Retina (tissue), 1 donor: ENCODE data around the gene DRAM2.

Experiments used
- DNase-seq: peaks from one replicate; pipeline ENCODE4 v3.0.0-alpha.2; 2016

Gene DRAM2

DNA sequence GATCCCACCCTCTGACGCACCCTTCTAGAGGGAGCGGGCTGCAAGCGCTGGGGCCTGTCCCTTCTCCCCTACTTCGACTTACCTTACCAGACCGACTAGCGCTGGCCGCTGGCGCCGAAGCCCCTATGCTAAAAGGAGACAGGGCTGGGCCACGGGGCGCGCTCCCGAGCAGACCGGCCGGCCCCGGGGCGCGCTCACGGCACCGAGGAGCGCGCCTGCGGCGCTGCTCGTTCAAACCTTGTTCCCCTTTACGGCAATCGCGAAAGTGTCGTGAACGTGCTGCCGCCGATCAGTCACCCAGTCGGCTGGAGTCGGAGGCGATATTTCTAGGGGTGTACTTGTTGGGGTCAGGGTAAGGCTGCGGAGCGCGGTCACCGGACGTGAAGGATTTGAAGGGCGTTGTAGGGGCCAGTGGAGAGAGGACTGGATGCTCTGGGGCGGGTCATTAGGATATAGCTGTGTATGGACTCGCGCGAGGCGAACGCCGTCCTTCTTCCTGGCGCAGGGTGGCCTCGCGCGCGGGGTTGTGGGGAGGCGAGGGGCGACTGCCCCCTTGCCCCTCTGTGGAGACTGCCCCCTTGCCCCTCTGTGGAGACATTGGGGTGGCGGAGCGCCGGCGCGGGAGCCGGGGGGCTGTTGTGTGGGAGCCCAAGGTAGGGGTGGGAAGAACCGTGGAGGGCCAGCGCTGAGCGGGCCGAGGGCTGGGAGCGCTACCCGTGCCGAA lies at the start of gene DRAM2, which contains the start of gene CEPT1:
DRAM2 (minus strand) TSS at position 138 of the 724 bp plus-strand sequence. CDS start 8,539 bp downstream, outside the sequence.
CEPT1 (plus strand) TSS at position 268 of the 724 bp plus-strand sequence. CDS start 7,492 bp downstream, outside the sequence.
- peak; percentile 100 for DNase-seq

- DNase-seq, result no peak
Observed at GRCh38 chr1:111184663-111185062, 44.8 kb upstream of the DRAM2 start.

DNA sequence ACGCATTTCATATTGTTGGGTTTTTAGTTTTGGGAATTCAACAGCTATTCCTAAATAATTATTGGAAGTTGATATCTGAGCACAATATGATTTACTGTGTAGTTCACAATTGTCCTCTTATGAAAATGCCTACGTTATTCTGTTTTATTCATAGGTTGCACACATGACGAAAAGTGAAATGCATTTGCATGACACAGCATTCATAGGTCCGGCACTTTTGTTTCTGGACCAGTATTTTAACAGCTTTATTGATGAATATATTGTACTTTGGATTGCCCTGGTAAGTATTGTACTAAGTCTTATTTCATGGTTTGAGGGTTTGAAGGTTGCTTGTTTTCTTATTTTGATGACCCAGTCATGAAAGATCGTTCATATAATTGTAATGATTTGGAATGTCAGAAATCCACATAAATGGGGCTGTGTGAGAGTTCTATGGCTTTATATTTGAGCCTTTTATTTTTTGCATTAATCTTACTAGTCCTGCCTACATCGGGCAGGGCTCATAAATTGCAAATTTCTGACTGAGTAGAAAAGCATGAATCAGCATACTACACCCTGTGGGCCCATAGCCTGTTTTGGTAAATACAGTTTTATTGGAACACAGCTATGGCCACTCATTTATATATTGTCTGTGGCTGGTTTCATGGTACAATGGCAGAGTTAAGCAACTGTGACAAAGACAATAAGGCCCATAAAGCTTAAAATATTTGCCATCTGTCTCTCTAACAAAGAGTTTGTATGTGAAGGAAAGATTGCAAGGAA lies 43.6 kb upstream of the DRAM2 start:
- DNase-seq, result no peak

DNA sequence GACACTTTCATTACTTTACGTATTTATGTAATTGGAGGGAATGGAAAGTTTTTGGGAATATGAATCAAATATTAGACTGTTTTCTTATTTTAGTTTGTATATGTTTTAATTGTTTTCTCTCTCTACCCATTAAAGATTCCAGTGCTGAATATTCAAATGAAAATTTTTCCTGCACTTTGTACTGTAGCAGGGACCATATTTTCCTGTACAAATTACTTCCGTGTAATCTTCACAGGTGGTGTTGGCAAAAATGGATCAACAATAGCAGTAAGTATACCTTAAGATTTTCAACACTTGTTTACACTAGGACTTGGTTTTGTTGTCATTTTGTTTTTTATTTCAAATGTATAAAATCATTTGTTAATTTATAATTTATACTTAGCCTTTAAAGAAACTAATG lies 42.2 kb upstream of the DRAM2 start:
- no peak for DNase-seq

GRCh38 chr1:111179968-111180533 lies 40.2 kb upstream of the DRAM2 start:
- no peak for DNase-seq

GRCh38 chr1:111176678-111177077 lies 36.8 kb upstream of the DRAM2 start:
- no peak for DNase-seq

DNA sequence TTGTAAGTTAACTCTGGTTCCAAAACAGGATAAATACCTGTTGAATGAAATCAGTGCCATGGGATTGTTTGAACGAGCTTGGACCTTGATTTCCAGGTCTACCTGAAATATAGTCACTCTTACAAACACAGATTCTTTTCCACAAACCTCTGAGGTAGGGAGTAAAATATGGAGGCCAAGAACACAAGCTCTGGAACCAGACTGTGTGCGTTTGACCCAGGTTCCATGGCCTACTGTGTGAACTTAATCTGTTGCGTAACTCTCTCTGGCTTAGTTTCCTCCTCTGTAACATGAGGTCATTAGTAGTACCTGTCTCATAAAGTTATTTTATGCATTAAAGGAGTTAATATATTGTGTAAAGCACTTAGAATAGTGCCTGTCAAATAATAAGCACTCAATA lies 35.5 kb upstream of the DRAM2 start:
- DNase-seq, result no peak

DNA sequence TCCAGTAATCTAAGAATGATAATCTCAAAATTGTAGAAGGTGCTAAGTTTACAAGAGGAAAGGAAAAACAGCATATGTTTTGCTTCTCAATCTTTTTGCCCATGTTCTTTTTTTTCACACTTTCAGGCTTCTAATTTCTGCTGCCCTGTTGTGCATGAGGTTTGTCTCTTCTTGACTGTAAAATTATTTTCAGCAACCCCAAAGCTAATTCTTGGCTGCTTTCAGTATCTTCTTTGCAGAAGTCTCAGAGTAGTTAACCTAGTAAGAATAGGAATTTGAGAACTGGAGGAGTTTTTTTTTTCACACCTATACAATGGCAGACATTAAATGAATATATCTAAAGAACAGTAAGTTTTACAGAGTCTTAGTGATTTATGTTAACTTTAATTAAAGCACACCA lies 34.2 kb upstream of the DRAM2 start:
- no peak for DNase-seq

- DNase-seq, result no peak
Observed at GRCh38 chr1:111172463-111172862, 32.6 kb upstream of the DRAM2 start.

DNA sequence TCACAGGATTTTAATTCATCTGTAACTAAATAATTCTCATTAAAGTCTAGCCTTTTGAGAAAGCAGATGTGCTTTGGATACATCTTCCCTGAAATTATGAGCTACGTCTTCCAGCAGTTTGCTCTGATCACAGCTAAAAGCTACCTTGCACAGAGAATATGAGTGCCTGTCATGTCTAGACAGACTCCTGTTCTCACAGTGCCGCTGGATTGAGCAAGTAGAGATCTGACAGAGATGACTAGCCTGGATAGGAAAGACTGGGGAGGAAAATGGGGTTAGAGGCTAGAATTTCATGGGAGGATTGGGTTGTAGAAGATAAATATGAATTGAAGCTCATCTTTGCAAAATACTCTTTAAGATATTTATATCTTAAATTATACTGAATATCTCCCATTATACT lies 24.3 kb upstream of the DRAM2 start:
- DNase-seq, result no peak

- no peak for DNase-seq
Observed at GRCh38 chr1:111163363-111163762, 23.5 kb upstream of the DRAM2 start.

- DNase-seq, result no peak
Observed at GRCh38 chr1:111162488-111162880, 22.6 kb upstream of the DRAM2 start.

DNA sequence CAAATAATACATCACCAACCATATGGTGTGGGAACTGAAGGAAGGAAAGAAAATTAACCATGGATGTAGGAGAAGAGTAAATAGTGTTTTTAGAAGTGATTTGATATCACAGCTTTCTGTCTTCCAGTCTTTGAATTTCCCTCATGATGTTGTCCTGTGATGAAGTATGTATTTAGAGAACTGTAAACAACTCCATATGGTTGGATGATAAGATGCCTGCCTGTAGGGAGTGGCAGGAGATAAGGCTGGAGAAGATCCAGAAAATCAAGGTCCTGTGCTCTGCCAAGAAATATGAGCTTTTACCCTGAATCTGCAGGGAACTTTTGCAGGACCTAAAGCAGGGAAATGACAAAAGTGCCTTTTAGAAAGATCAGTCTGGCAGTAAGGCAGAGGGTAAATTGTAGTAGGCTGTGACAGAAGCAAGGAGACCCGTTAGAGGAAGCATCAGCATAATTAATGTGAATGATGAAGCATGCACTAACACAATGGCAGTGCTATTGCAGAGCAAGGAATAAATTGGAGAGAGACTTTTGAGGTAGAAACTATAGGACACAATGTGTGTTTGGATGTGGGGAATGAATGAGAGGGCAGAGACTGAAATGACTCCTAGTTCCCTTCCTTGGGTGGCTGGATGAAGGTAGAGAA lies 22.1 kb upstream of the DRAM2 start:
- no peak for DNase-seq

DNA sequence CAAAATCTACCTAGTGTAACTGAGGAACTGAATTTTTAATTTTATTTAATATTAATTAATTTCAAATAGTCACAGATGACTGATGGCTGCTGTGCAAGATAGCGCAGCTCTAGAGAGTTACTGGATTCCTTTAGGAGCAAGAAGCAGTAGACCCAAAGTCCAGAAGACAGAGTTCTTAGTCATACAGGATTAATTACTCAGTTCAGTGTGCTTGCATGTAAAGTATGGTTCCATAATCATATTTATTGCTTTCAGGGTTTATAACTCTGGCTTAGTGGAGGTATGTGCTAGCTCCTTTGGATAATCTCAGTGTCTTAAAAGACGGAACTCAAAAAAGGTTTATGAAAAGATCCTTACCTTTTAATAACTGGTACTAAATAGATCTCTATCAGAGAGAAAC lies 17.5 kb upstream of the DRAM2 start:
- DNase-seq, result no peak

DNA sequence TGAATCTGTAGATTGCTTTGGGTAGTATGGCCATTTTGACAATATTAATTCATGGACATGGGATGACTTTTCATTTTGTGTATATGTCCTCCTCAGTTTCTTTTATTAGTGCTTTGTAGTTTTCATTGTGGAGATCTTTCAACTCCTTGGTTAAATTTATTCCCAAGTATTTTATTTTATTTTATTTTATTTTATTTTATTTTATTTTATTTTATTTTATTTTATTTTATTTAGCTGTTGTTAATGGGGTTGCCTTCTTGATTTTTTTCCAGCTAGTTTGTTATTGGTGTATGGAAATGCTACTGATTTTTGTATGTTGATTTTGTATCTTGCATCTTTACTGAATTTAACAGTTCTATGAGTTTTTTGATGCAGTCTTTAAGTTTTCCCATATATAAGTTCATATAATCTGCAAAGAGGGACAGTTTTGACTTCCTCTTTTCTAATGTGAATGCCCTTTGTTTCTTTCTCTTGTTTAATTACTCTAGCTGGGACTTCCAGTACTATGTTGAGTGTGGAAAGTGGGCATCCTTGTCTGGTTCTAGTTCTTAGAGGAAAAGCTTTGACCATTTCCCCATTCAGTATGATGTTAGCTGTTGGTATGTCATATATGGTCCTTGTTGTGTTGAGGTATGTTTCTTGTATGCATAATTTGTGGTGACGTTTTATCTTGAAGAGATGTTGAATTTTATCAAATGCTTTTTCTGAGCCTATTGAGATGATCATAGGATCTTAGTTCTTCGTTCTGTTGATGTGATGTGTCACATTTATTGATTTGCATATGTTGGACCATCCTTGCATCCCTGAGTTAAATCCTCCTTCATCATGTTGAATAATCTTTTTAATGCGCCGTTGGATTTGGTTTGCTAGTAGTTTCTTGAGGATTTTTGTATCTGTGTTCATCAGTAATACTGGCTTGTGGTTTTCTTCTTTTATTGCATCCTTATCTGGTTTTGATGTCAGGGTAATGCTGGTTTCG lies 14.4 kb upstream of the DRAM2 start:
- no peak for DNase-seq

DNA sequence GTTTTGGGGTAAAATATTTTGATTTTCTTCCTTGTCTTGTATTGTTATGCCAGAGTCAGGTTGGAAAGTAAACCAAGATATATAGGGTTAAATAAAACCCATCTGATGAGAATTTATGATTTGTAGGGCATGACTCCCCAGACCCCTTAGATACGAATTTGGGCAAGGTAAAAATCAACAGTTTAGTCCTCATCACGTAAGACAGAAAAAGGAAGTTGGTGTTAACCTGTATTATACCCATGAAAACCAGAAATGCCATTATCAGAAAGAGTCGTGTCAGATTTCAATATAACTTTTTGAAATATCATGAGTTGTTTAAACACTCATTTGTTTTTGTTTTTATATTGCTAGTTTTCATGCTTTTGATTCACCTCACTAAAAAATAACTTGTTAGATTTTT lies 11.9 kb upstream of the DRAM2 start:
- no peak for DNase-seq

GRCh38 chr1:111148376-111148881 lies 8.5 kb upstream of the DRAM2 start:
- DNase-seq, result no peak

DNA sequence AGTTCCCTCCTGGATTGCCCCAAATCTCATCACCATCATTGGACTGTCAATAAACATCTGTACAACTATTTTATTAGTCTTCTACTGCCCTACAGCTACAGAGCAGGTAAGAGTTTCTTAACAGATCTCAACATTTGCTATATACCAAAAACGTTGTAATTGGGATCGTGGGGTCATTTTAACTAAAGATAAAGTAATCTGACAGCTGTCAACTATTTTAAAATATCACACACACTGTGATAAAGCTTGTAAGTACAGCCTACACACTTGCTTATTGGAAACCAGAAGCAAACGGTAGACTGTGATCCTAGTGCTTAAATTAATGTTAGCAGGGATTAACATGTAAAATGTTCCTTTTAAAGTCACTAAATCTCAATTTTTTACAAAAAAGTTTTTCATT lies 8.1 kb upstream of the DRAM2 start:
- DNase-seq, result no peak

GRCh38 chr1:111145963-111146768 lies 6.3 kb upstream of the DRAM2 start:
- no peak for DNase-seq

GRCh38 chr1:111145542-111145941 lies 5.6 kb upstream of the DRAM2 start:
- no peak for DNase-seq

GRCh38 chr1:111142356-111142975 lies 2.6 kb upstream of the DRAM2 start:
- no peak for DNase-seq
